Stomach smooth muscle (tissue), 2 donors: ENCODE results near the gene RPL19.

ENCODE experiments used
- H3K27ac ChIP-seq: one replicate; pipeline ENCODE4 v1.7.0; 2013; ENCODE audit warnings: mild to moderate bottlenecking, low read length, inconsistent platforms
- H3K27me3 ChIP-seq, 2 donors: one replicate each; pipeline ENCODE4 v1.7.0; 2013; ENCODE audit warnings: low read length in 2 of 2; ENCODE audit not compliant: insufficient read depth in 2 of 2, control insufficient read depth in 1 of 2
- H3K36me3 ChIP-seq, 2 donors: one replicate each; pipeline ENCODE4 v1.7.0; 2013; ENCODE audit warnings: low read length in 2 of 2; ENCODE audit not compliant: control insufficient read depth in 2 of 2, insufficient read depth in 2 of 2
- H3K4me1 ChIP-seq: one replicate; pipeline ENCODE4 v1.7.0; 2013; ENCODE audit warnings: low read length; ENCODE audit not compliant: control insufficient read depth, insufficient read depth
- H3K4me3 ChIP-seq, 2 donors: one replicate each; pipeline ENCODE4 v1.7.0; 2013; ENCODE audit warnings: low read length in 2 of 2
- H3K9ac ChIP-seq, 2 donors: one replicate each; pipeline ENCODE4 v1.7.0; 2013; ENCODE audit warnings: low read length in 2 of 2, mild to moderate bottlenecking in 1 of 2
- H3K9me3 ChIP-seq, 2 donors: one replicate each; pipeline ENCODE4 v1.7.0; 2013; ENCODE audit warnings: low read length in 2 of 2; ENCODE audit not compliant: control insufficient read depth in 2 of 2
- donor health status: healthy.
- donor health status: Pancreatic carcinoma.

RPL19 gene

GRCh38 chr17:39187152-39187830 is 12.8 kb upstream of the RPL19 start:
- Histone ChIP-seq H3K9me3 (no peaks in the 10 kb centered on the region), H3K27me3 (no peaks in the 10 kb centered on the region), H3K9ac (no peak overlapping the region), H3K4me1 (no peaks in the 10 kb centered on the region), H3K36me3 (peaks cover 29 to 38% of the 10 kb centered on the region in 2 donors), H3K27ac (no peak overlapping the region), H3K4me3 (no peak overlapping the region)

GRCh38 chr17:39191750-39192510 is 8.2 kb upstream of the RPL19 start:
- no peaks in the 10 kb centered on the region for H3K9me3 ChIP-seq
- H3K36me3 ChIP-seq = peaks cover 18 to 21% of the 10 kb centered on the region in 2 donors

DNA sequence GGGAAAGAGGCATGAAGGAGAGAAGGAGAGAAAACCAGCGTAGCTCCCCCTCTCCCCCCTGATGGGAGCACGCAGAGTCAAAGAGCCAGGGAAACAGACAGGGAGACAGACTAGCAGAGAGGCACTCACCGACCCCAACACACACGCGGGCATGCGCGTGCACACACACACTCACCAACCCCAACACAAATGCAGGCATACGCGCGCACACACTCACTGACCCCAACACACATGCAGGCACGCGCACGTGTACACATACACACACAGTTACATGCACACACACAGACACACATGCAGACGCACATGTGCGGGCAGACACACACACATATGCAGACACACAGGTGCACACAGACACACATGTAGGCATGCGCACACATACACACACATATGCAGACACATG is 7.2 kb upstream of the RPL19 start:
- H3K4me3 ChIP-seq = no peak overlapping the region
- peaks cover 12 to 16% of the 10 kb centered on the region in 2 donors for H3K36me3 ChIP-seq
- H3K27me3 ChIP-seq = no peaks in the 10 kb centered on the region
- H3K27ac ChIP-seq = no peak overlapping the region
- H3K4me1 ChIP-seq = peaks cover 32% of the 10 kb centered on the region
- no peaks in the 10 kb centered on the region for H3K9me3 ChIP-seq
- H3K9ac ChIP-seq = no peak overlapping the region

More at GRCh38 chr17:39191750-39192510, 8.2 kb upstream of the RPL19 start:
- no peak overlapping the region for H3K27ac ChIP-seq
- H3K4me3 ChIP-seq = no peak overlapping the region
- no peaks in the 10 kb centered on the region for H3K27me3 ChIP-seq
- peak overlapping the region in 1 of 2 donors; percentile 5 for H3K9ac ChIP-seq
- H3K4me1 ChIP-seq = peaks cover 25% of the 10 kb centered on the region

- no peak overlapping the region for H3K9ac ChIP-seq
- H3K27me3 ChIP-seq = no peaks in the 10 kb centered on the region
- no peak overlapping the region for H3K27ac ChIP-seq
- no peaks in the 10 kb centered on the region for H3K9me3 ChIP-seq
- H3K4me1 ChIP-seq = peaks cover 35% of the 10 kb centered on the region
- peaks cover 12 to 16% of the 10 kb centered on the region in 2 donors for H3K36me3 ChIP-seq
- no peak overlapping the region for H3K4me3 ChIP-seq
Measured at GRCh38 chr17:39193346-39193745, 6.7 kb upstream of the RPL19 start.

- Histone ChIP-seq H3K27ac (no peak overlapping the region), H3K36me3 (peaks cover 12 to 16% of the 10 kb centered on the region in 2 donors), H3K4me1 (peaks cover 38% of the 10 kb centered on the region), H3K4me3 (no peak overlapping the region), H3K9me3 (no peaks in the 10 kb centered on the region), H3K27me3 (no peaks in the 10 kb centered on the region), H3K9ac (no peak overlapping the region)
Measured at GRCh38 chr17:39194089-39194984, 5.7 kb upstream of the RPL19 start.

DNA sequence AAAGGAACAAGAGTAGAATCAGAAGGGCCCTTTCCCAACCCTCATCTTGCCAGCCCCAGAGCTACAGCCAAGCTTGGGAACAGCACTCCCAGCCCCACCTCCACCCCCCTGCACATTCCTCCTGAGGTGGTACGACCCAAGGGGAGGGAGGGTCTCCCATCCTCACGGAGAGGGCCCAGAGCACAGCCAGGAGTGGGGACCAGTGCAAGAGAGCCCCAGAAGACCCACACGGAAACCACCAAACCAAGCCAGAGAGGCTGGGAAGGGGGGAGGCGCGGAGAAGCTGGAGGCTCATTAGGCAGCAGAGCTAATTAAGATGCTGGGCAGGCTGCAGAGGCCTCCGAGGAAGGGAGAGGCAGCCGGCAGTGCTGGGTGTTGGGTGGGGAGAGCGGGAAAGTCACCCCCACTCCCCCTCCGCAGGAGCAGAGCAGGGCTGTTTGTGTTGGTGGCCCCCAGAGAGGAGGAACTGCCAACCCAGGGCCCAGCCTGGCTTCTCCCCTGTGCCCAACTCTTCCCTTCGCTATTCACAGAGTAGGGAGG is 5.0 kb upstream of the RPL19 start:
- H3K4me1 ChIP-seq = peaks cover 38% of the 10 kb centered on the region
- H3K9me3 ChIP-seq = no peaks in the 10 kb centered on the region
- H3K4me3 ChIP-seq = no peak overlapping the region
- no peaks in the 10 kb centered on the region for H3K27me3 ChIP-seq
- peaks cover 12 to 16% of the 10 kb centered on the region in 2 donors for H3K36me3 ChIP-seq
- no peak overlapping the region for H3K9ac ChIP-seq
- H3K27ac ChIP-seq = peak overlapping the region; percentile 24

DNA sequence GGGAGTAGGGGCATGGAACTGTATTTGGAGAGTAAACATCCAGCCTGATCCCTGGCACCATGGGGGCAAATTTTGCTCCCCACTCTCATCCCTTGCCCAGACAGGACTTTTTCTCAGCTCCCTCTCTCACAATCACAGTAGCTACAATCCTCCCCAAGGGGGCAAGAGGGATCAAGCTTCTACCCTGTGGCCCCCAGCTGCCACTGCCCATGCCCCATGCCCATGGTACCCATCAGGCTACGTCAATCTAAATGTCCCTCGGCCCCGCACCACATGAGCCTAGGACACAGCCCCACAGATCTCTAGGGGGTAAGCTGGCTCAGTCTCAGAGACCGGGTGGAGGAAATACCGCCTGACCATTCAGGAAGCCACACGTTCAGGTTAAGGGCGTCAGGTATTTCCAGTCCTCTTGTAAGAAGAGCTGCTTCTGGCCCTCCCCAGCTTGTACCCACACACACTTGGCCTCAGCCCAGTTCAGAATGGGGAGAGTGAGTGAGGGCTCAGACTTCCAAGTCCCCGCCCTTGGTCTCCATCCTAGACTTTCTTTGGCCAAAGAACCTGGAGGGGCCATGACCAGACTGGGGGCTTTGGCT is 4.4 kb upstream of the RPL19 start:
- H3K27ac ChIP-seq = peak overlapping the region; percentile 24
- H3K9ac ChIP-seq = peak overlapping the region; percentile 5 to 39
- H3K4me3 ChIP-seq = peak overlapping the region in 1 of 2 donors; percentile 3
- no peaks in the 10 kb centered on the region for H3K27me3 ChIP-seq
- peaks cover 38% of the 10 kb centered on the region for H3K4me1 ChIP-seq
- H3K36me3 ChIP-seq = peaks cover 12 to 16% of the 10 kb centered on the region in 2 donors
- no peaks in the 10 kb centered on the region for H3K9me3 ChIP-seq

DNA sequence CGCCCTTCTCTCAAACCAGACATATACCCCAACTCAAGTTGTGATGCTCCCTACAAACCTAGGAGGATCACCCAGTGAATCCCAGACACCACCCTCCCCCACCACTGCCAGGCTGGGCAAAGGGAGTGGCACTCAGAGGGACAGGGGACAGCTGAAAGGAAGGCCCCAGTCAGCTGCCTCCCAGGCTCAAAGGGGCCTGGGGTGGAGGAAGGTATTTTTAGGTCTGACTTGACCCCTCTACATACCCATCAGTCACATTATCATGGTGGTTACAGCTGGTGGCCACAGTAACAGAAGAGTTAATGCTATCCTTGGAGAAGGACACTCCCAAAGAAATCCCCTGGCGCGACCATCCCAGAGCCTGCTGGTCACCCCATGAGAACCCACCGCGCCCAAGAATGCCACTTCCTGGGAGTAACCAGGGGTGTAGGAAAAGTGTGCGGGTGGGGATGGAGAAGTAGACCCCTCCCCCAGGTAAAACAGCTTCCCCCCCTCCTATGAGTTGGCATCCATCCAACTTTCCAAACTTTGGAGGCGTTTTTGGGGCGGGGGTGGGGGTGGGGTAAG is 3.8 kb upstream of the RPL19 start:
- peak overlapping the region; percentile 13 to 39 for H3K9ac ChIP-seq
- H3K27ac ChIP-seq = no peak overlapping the region

GRCh38 chr17:39196808-39197291 is 3.2 kb upstream of the RPL19 start:
- H3K36me3 ChIP-seq = peaks cover 13 to 14% of the 10 kb centered on the region in 2 donors
- H3K27ac ChIP-seq = peak overlapping the region; percentile 55
- H3K4me3 ChIP-seq = peak overlapping the region; percentile 65 to 77
- peak overlapping the region; percentile 54 to 72 for H3K9ac ChIP-seq
- H3K27me3 ChIP-seq = no peaks in the 10 kb centered on the region
- H3K9me3 ChIP-seq = no peaks in the 10 kb centered on the region
- H3K4me1 ChIP-seq = peaks cover 49% of the 10 kb centered on the region

More for the DNA sequence above, 3.8 kb upstream of the RPL19 start:
- Histone ChIP-seq H3K4me1 (peaks cover 44% of the 10 kb centered on the region), H3K4me3 (peak overlapping the region; percentile 52 to 77), H3K9me3 (no peaks in the 10 kb centered on the region), H3K27me3 (no peaks in the 10 kb centered on the region), H3K36me3 (peaks cover 12 to 14% of the 10 kb centered on the region in 2 donors)
